AG04450 (cell line): ENCODE data around the gene CRIP3. TPM values are rescaled to one million over a fixed set of nuclear protein-coding genes. Genes with fewer than 3 reads are reported as not detected.

Experiments used
- CTCF ChIA-PET: fragments of 300-600, 350-600 bp; formaldehyde crosslinking; extraction: SDS; loops from one replicate; lab custom pipeline; 2022; ENCODE audit warnings: antibody characterized with exemption, inconsistent platforms; lab: Charles Lee
- POLR2A ChIA-PET: fragments of 350-600 bp; formaldehyde crosslinking; extraction: SDS; loops from one replicate; lab custom pipeline; 2021; ENCODE audit warnings: antibody characterized with exemption, inconsistent platforms; lab: Yijun Ruan, JAX
- DNase-seq: peaks from one replicate; pipeline ENCODE4 v3.0.0-alpha.2; 2011; ENCODE audit warnings: low read depth, low spot score
- H3K27ac ChIP-seq: one replicate; pipeline ENCODE4 v1.5.1; 2012; ENCODE audit warnings: low read depth, low read length, control low read depth
- H3K27me3 ChIP-seq: one replicate; pipeline ENCODE4 v1.6.0; 2012; ENCODE audit warnings: low read length; ENCODE audit not compliant: control insufficient read depth, insufficient read depth
- H3K4me3 ChIP-seq: 2 replicates; pipeline ENCODE4 v1.5.1; 2011; ENCODE audit warnings: mild to moderate bottlenecking, low read depth, low read length, control low read depth
- H3K9me3 ChIP-seq: 2 replicates; pipeline ENCODE4 v1.5.1; 2012; ENCODE audit warnings: low read length; ENCODE audit not compliant: control insufficient read depth, insufficient read depth
- CTCF ChIP-seq: IDR thresholded peaks from 2 replicates; pipeline ENCODE4 v1.5.1; 2011; ENCODE audit warnings: low read depth, low read length, control low read depth, inconsistent platforms
- polyA plus RNA-seq: library from polyadenylated mRNA; depleted of rRNA; stranded (reverse); fragments of >200 nt; gene quantifications from 2 replicates; pipeline ENCODE4 v1.2.3, GENCODE V29; 2011

Gene CRIP3
- polyA plus RNA-seq, 1 experiment, result not detected

- POLR2A ChIA-PET, result no interaction called here
- no peaks in the 10 kb centered on the region; the same call in 1 of the 2 replicates for H3K9me3 ChIP-seq
- no peak overlapping the region for H3K4me3 ChIP-seq
- H3K27ac ChIP-seq, result no peak overlapping the region
- CTCF ChIA-PET, result interaction anchor here (1.2 to 4.4 kb wide), 2 partner anchors 72 to 75 kb away, joined by 3 to 47 read pairs; no protein-coding TSS in a partner anchor
- no peak for DNase-seq
- peaks cover 18% of the 10 kb centered on the region for H3K27me3 ChIP-seq
- no peak for TF ChIP-seq CTCF
These were observed 47.8 kb downstream of the CRIP3 start for GRCh38 chr6:43260791-43261190.

- H3K27me3 ChIP-seq, result peaks cover 21% of the 10 kb centered on the region
- DNase-seq, result no peak
- no peak overlapping the region for H3K27ac ChIP-seq
- no peak for TF ChIP-seq CTCF
- H3K9me3 ChIP-seq, result no peaks in the 10 kb centered on the region; the same call in 1 of the 2 replicates
- ChIA-PET POLR2A (interaction anchor here (0.6 kb wide), 1 partner anchor 27 kb away, joined by 5 read pairs; no protein-coding TSS in a partner anchor), CTCF (interaction anchor here (0.7 kb wide), 1 partner anchor 177 kb away, joined by 6 read pairs; no protein-coding TSS in a partner anchor)
- no peak overlapping the region for H3K4me3 ChIP-seq
These were observed 49.6 kb downstream of the CRIP3 start for GRCh38 chr6:43258807-43259686.

- CTCF ChIA-PET, result no interaction called here
- no peak overlapping the region for H3K27ac ChIP-seq
- DNase-seq, result no peak
- no peak for TF ChIP-seq CTCF
- no peak overlapping the region for H3K4me3 ChIP-seq
- POLR2A ChIA-PET, result interaction anchor here (0.6 kb wide), 1 partner anchor 26 kb away, joined by 5 read pairs; no protein-coding TSS in a partner anchor
- no peaks in the 10 kb centered on the region; the same call in 1 of the 2 replicates for H3K9me3 ChIP-seq
- H3K27me3 ChIP-seq, result peaks cover 21% of the 10 kb centered on the region
These were observed 50.4 kb downstream of the CRIP3 start for GRCh38 chr6:43258180-43258579.

GRCh38 chr6:43257367-43258145, 51.1 kb downstream of the CRIP3 start:
- Histone ChIP-seq H3K4me3 (no peak overlapping the region), H3K27me3 (peaks cover 21% of the 10 kb centered on the region), H3K27ac (no peak overlapping the region), H3K9me3 (no peaks in the 10 kb centered on the region; the same call in 1 of the 2 replicates)
- ChIA-PET CTCF (no interaction called here), POLR2A (no interaction called here)
- TF ChIP-seq CTCF, result no peak
- DNase-seq, result no peak
